IMR-90 (cell line): ENCODE results near the gene ELF5. TPM values are rescaled to one million over a fixed set of nuclear protein-coding genes. Genes with fewer than 3 reads are reported as not detected.

ENCODE experiments used
- ATAC-seq: fragments of 200-7000 bp; cut with Tn5 transposase; 2 replicates; pipeline ENCODE4 v1.9.1; 2020; ENCODE audit warnings: low read depth, mild to moderate bottlenecking, moderate library complexity
- BruUV-seq: library from RNA; stranded (reverse); fragments of 400-500 nt; replicated peaks from 2 replicates; lab custom pipeline; 2021; lab: Mats Ljungman, UMichigan
- CTCF ChIA-PET: fragments of 300-600 bp; formaldehyde crosslinking; extraction: SDS; loops from one replicate; lab custom pipeline; 2021; ENCODE audit warnings: antibody characterized with exemption; lab: Yijun Ruan, JAX
- POLR2A ChIA-PET: fragments of 300-600 bp; sonication (Branson Sonifier 250); formaldehyde crosslinking; loops from one replicate; lab custom pipeline; 2022; ENCODE audit warnings: antibody characterized with exemption; ENCODE audit not compliant: unreplicated experiment; lab: Charles Lee
- DNase-seq: peaks from one replicate; pipeline ENCODE4 v3.0.0; 2013
- H2AFZ ChIP-seq: replicated peaks from 2 replicates; pipeline ENCODE3; 2013; ENCODE audit warnings: low read length, mild to moderate bottlenecking; ENCODE audit not compliant: poor library complexity
- H2AK5ac ChIP-seq: 2 replicates; pipeline ENCODE4 v1.6.1; 2013; ENCODE audit warnings: low read depth, low read length, inconsistent platforms
- H2AK9ac ChIP-seq: replicated peaks from 2 replicates; pipeline ENCODE3; 2013; ENCODE audit warnings: mild to moderate bottlenecking, low read depth, low read length, moderate library complexity; ENCODE audit not compliant: poor library complexity
- H2BK120ac ChIP-seq: 2 replicates; pipeline ENCODE4 v1.6.1; 2013; ENCODE audit warnings: low read depth, low read length, inconsistent platforms
- H2BK15ac ChIP-seq: 3 replicates; pipeline ENCODE4 v1.6.1; 2013; ENCODE audit warnings: low read depth, low read length, inconsistent platforms
- H2BK20ac ChIP-seq: 2 replicates; pipeline ENCODE4 v1.6.1; 2013; ENCODE audit warnings: low read depth, mild to moderate bottlenecking, inconsistent platforms, low read length, moderate library complexity
- H2BK5ac ChIP-seq: 2 replicates; pipeline ENCODE4 v1.6.1; 2013; ENCODE audit warnings: mild to moderate bottlenecking, low read depth, low read length, inconsistent platforms; ENCODE audit not compliant: poor library complexity, severe bottlenecking
- H3K14ac ChIP-seq: replicated peaks from 2 replicates; pipeline ENCODE4 v1.6.1; 2013; ENCODE audit warnings: low read depth, low read length, inconsistent platforms
- H3K18ac ChIP-seq: 2 replicates; pipeline ENCODE4 v1.6.1; 2013; ENCODE audit warnings: low read depth, low read length, control low read depth
- H3K23ac ChIP-seq: 2 replicates; pipeline ENCODE4 v1.6.1; 2013; ENCODE audit warnings: low read depth, low read length, inconsistent platforms
- H3K27ac ChIP-seq: 2 replicates; pipeline ENCODE4 v1.5.1; 2013; ENCODE audit warnings: mild to moderate bottlenecking, control low read depth, low read length; ENCODE audit not compliant: insufficient read depth
- H3K27me3 ChIP-seq: 2 replicates; pipeline ENCODE4 v1.6.1; 2013; ENCODE audit warnings: low read length; ENCODE audit not compliant: control insufficient read depth, insufficient read depth
- H3K36me3 ChIP-seq: 2 replicates; pipeline ENCODE4 v1.6.1; 2013; ENCODE audit warnings: low read length, mixed read lengths; ENCODE audit not compliant: control insufficient read depth, insufficient read depth
- H3K4ac ChIP-seq: 2 replicates; pipeline ENCODE4 v1.6.1; 2013; ENCODE audit warnings: low read depth, low read length, inconsistent platforms
- H3K4me1 ChIP-seq: 2 replicates; pipeline ENCODE4 v1.6.1; 2013; ENCODE audit warnings: low read length, mixed read lengths; ENCODE audit not compliant: control insufficient read depth, insufficient read depth
- H3K4me2 ChIP-seq: 2 replicates; pipeline ENCODE4 v1.6.1; 2013; ENCODE audit warnings: low read depth, mild to moderate bottlenecking, control low read depth, low read length, moderate library complexity
- H3K4me3 ChIP-seq: 2 replicates; pipeline ENCODE4 v1.5.1; 2013; ENCODE audit warnings: low read depth, mild to moderate bottlenecking, control low read depth, low read length, moderate library complexity; ENCODE audit not compliant: insufficient read depth
- H3K56ac ChIP-seq: 2 replicates; pipeline ENCODE4 v1.6.1; 2013; ENCODE audit warnings: low read length, inconsistent platforms; ENCODE audit not compliant: insufficient read depth; ENCODE audit errors: extremely low read depth
- H3K79me1 ChIP-seq, 2 experiments: 2 replicates each; pipeline ENCODE4 v1.6.1; 2013; ENCODE audit warnings: low read length in 2 of 2, inconsistent platforms in 1 of 2, low read depth in 1 of 2
- H3K9ac ChIP-seq: 2 replicates; pipeline ENCODE4 v1.6.1; 2013; ENCODE audit warnings: low read depth, low read length, control low read depth
- H3K9me1 ChIP-seq: 2 replicates; pipeline ENCODE4 v1.6.1; 2013; ENCODE audit warnings: low read length, inconsistent platforms; ENCODE audit not compliant: insufficient read depth
- H3K9me3 ChIP-seq: 2 replicates; pipeline ENCODE4 v1.6.1; 2013; ENCODE audit warnings: low read length; ENCODE audit not compliant: control insufficient read depth, insufficient read depth
- H4K20me1 ChIP-seq: 2 replicates; pipeline ENCODE4 v1.6.1; 2013; ENCODE audit warnings: low read length, inconsistent platforms; ENCODE audit not compliant: insufficient read depth
- H4K5ac ChIP-seq: 2 replicates; pipeline ENCODE4 v1.6.1; 2013; ENCODE audit warnings: mild to moderate bottlenecking, low read depth, low read length, control low read depth
- H4K8ac ChIP-seq, 2 experiments: 2 replicates each; pipeline ENCODE4 v1.6.1; 2013; ENCODE audit warnings: low read depth in 2 of 2, low read length in 2 of 2, control low read depth in 1 of 2, inconsistent platforms in 1 of 2
- H4K91ac ChIP-seq: 2 replicates; pipeline ENCODE4 v1.6.1; 2013; ENCODE audit warnings: low read depth, low read length, inconsistent platforms; ENCODE audit not compliant: insufficient read depth
- BHLHE40 ChIP-seq: fragments of 150-350 bp; IDR thresholded peaks from 2 replicates; pipeline ENCODE4 v1.6.1; 2016; ENCODE audit warnings: mild to moderate bottlenecking, low read depth, low read length
- CEBPB ChIP-seq: IDR thresholded peaks from 2 replicates; pipeline ENCODE4 v1.6.1; 2012; ENCODE audit warnings: low read depth, low read length, improper control_type of control experiment
- CHD1 ChIP-seq: IDR thresholded peaks from 2 replicates; pipeline ENCODE4 v1.6.1; 2012; ENCODE audit warnings: low read depth, low read length, improper control_type of control experiment
- CTCF ChIP-seq: conservative IDR thresholded peaks from 2 replicates; pipeline ENCODE4 v1.5.1; 2012; ENCODE audit warnings: mild to moderate bottlenecking, low read depth, low read length, improper control_type of control experiment
- ELK1 ChIP-seq: fragments of 150-350 bp; IDR thresholded peaks from 2 replicates; pipeline ENCODE4 v1.6.1; 2016; ENCODE audit warnings: low read depth, mild to moderate bottlenecking, low read length, moderate library complexity, borderline replicate concordance
- MAFK ChIP-seq: IDR thresholded peaks from 2 replicates; pipeline ENCODE4 v1.6.1; 2012; ENCODE audit warnings: low read depth, low read length, improper control_type of control experiment
- MAZ ChIP-seq: IDR thresholded peaks from 2 replicates; pipeline ENCODE4 v1.6.1; 2012; ENCODE audit warnings: low read depth, mild to moderate bottlenecking, low read length, improper control_type of control experiment, moderate library complexity, borderline replicate concordance
- MXI1 ChIP-seq: IDR thresholded peaks from 2 replicates; pipeline ENCODE4 v1.6.1; 2012; ENCODE audit warnings: low read depth, mild to moderate bottlenecking, low read length, moderate library complexity, borderline replicate concordance
- RAD21 ChIP-seq: IDR thresholded peaks from 2 replicates; pipeline ENCODE4 v1.6.1; 2012; ENCODE audit warnings: low read length, improper control_type of control experiment
- RFX5 ChIP-seq: IDR thresholded peaks from 2 replicates; pipeline ENCODE4 v1.8.0; 2012; ENCODE audit warnings: low read depth, mild to moderate bottlenecking, low read length, moderate library complexity
- USF2 ChIP-seq: fragments of 150-350 bp; IDR thresholded peaks from 2 replicates; pipeline ENCODE4 v1.6.1; 2017; ENCODE audit warnings: mild to moderate bottlenecking, antibody characterized with exemption, low read length, low read depth
- WGBS, 2 experiments: methylation state at CpG; one replicate each; pipeline versions ENCODE4 v1.1.5 to v1.1.7; 2013; ENCODE audit warnings: missing lambda C conversion rate in 2 of 2; ENCODE audit not compliant: insufficient read length in 1 of 2; ENCODE audit errors: extremely low coverage in 2 of 2; 5-methylcytosine and 5-hydroxymethylcytosine counted together
- dilution Hi-C: fragments of 300-500 bp; cut with HindIII; formaldehyde crosslinking; loops from one replicate; pipeline ENCODE4 v1.14.3; 2018; ENCODE audit warnings: low sequenced_read_pairs; ENCODE audit not compliant: unreplicated experiment
- in situ Hi-C: fragments of 300-500 bp; cut with MboI; formaldehyde crosslinking; loops from 3 replicates; pipeline ENCODE4 v1.14.3; 2019; ENCODE audit warnings: low sequenced_read_pairs, inconsistent platforms, mixed read lengths
- intact Hi-C: fragments of 100-400 bp; cut with micrococcal nuclease; formaldehyde crosslinking; loops from 2 replicates; pipeline ENCODE4 v1.10.0; 2022
- polyA plus RNA-seq, 3 experiments: library from polyadenylated mRNA; depleted of rRNA; stranded (reverse); fragments of >200 nt; gene quantifications; 2 replicates each; pipeline ENCODE4 v1.2.3, GENCODE V29; 2012; ENCODE audit warnings: low replicate concordance in 1 of 3
- total RNA-seq: library from RNA; depleted of rRNA; stranded (reverse); fragments of >200 nt; gene quantifications from 2 replicates; pipeline ENCODE4 v1.2.3, GENCODE V29; 2012

ELF5 gene
- total and polyA plus RNA-seq, 2 of the 4 experiments (the other 2 are of a cell fraction) = not detected

- no TSS peak for BruUV-seq
- Histone ChIP-seq H3K9me1 (no peaks in the 10 kb centered on the region), H4K5ac (no peak overlapping the region), H3K14ac (no peak overlapping the region), H2AK9ac (no peak overlapping the region), H3K27ac (no peak overlapping the region), H2BK5ac (no peak overlapping the region), H3K4me1 (no peaks in the 10 kb centered on the region), H2BK15ac (no peak overlapping the region), H3K27me3 (peaks cover 27% of the 10 kb centered on the region), H3K9me3 (peaks cover 10% of the 10 kb centered on the region), H3K4ac (no peak overlapping the region), H3K56ac (no peak overlapping the region), H4K20me1 (no peaks in the 10 kb centered on the region), H3K9ac (no peak overlapping the region), H3K79me1 (no peaks in the 10 kb centered on the region), H2AFZ (no peak overlapping the region), H3K18ac (no peak overlapping the region), H4K8ac (no peak overlapping the region), H3K4me2 (no peak overlapping the region), H2BK120ac (no peak overlapping the region), H4K91ac (no peak overlapping the region), H3K36me3 (no peaks in the 10 kb centered on the region), H2BK20ac (no peak overlapping the region), H3K23ac (no peak overlapping the region), H2AK5ac (no peak overlapping the region), H3K4me3 (no peak overlapping the region)
- no peak for TF ChIP-seq CHD1
- no peak for TF ChIP-seq RAD21
- no peak for TF ChIP-seq MAFK
- no peak for TF ChIP-seq ELK1
- TF ChIP-seq USF2 = no peak
- TF ChIP-seq CTCF = no peak
- no peak for TF ChIP-seq CEBPB
- TF ChIP-seq MXI1 = no peak
- no peak for TF ChIP-seq RFX5
- TF ChIP-seq BHLHE40 = no peak
- TF ChIP-seq MAZ = no peak
- no CpG with 5 or more reads among the region's 1 CpG for WGBS, 2 experiments
- ChIA-PET CTCF (no interaction called here), POLR2A (no interaction called here)
- no peak for ATAC-seq
- in situ Hi-C loops = no loop called here
- dilution Hi-C loops = no loop called here
- intact Hi-C loops = no loop called here
- DNase-seq = no peak
Observed at GRCh38 chr11:34531663-34532062, 18.1 kb upstream of the ELF5 start.
